ENCODE data around the gene IGFBP5.

GRCh38 chr2:216713691-216714336, 18.5 kb upstream of the IGFBP5 start:
- TF ChIP-seq EZH2 (IDR thresholded peaks at IDR 0.05; ENCODE audit: insufficient read depth, poor library complexity, severe bottlenecking) (no peak), EZH2phosphoT487 (IDR thresholded peaks at IDR 0.05; ENCODE audit: insufficient read depth, low read depth) (no peak)
